HFF-Myc (cell line): ENCODE results near the gene AFAP1.

Experiments used
- DNase-seq: peaks from one replicate; pipeline ENCODE4 v3.0.0-alpha.2; 2011; ENCODE audit warnings: low read depth; ENCODE audit errors: extremely low read depth
- H3K4me3 ChIP-seq: replicated peaks from 2 replicates; pipeline ENCODE4 v1.5.1; 2011; ENCODE audit warnings: low read depth, mild to moderate bottlenecking, control low read depth, low read length
- CTCF ChIP-seq: IDR thresholded peaks from 2 replicates; pipeline ENCODE4 v1.5.1; 2012; ENCODE audit warnings: mild to moderate bottlenecking, low read depth, low read length, control low read depth; ENCODE audit errors: missing control alignments

The AFAP1 gene

GRCh38 chr4:7727749-7728148, 211.9 kb downstream of the AFAP1 start:
- no peak overlapping the region for H3K4me3 ChIP-seq
- DNase-seq: no peak
- no peak for TF ChIP-seq CTCF

GRCh38 chr4:7726665-7727413, 212.8 kb downstream of the AFAP1 start:
- H3K4me3 ChIP-seq: no peak overlapping the region
- no peak for DNase-seq
- no peak for TF ChIP-seq CTCF

GRCh38 chr4:7725951-7726350, 213.7 kb downstream of the AFAP1 start:
- DNase-seq: no peak
- no peak for TF ChIP-seq CTCF
- H3K4me3 ChIP-seq: no peak overlapping the region

GRCh38 chr4:7723625-7724024, 216.0 kb downstream of the AFAP1 start:
- TF ChIP-seq CTCF: no peak
- DNase-seq: no peak
- H3K4me3 ChIP-seq: no peak overlapping the region

- no peak overlapping the region for H3K4me3 ChIP-seq
- TF ChIP-seq CTCF: no peak
- no peak for DNase-seq
Observed at GRCh38 chr4:7722766-7723387, 216.8 kb downstream of the AFAP1 start.

GRCh38 chr4:7721984-7722551, 217.6 kb downstream of the AFAP1 start:
- TF ChIP-seq CTCF: no peak
- no peak overlapping the region for H3K4me3 ChIP-seq
- DNase-seq: no peak
